ENCODE measurements around the gene PI4K2A.
A peak's percentile ranks its signal among the peaks of the same experiment; 100 is the strongest.
"Not testable (repeated sequence)": the region's sequence is repeated elsewhere in the genome, so short reads cannot be mapped to it uniquely, and the experiment has no call there.

Gene PI4K2A

DNA sequence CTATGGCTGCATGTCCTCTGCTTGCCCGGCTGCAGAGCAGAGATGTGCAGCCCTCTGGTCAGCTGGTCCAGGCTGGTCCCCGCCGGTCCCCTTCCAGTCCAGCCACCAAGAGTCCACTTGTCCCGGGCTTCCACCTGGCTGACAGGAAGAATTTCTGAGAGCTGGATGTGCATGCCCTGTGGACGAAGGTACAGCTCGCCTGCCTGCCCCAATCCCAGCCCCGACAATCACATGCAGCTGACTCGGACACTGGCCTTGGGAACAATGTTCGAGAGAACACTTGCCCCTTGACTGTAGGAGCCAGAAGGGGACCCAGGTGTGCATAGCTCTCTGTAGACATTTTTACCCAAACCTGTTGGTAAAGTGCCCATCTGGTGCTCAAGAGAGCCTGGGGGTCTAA lies 34.8 kb downstream of the PI4K2A start:
- no peak for TF ChIP-seq GATA1 (IDR thresholded peaks at IDR 0.05; ENCODE audit: low read depth, low read length)
- TF ChIP-seq POLR2A (IDR thresholded peaks at IDR 0.05; ENCODE audit: low read length) = no peak

DNA sequence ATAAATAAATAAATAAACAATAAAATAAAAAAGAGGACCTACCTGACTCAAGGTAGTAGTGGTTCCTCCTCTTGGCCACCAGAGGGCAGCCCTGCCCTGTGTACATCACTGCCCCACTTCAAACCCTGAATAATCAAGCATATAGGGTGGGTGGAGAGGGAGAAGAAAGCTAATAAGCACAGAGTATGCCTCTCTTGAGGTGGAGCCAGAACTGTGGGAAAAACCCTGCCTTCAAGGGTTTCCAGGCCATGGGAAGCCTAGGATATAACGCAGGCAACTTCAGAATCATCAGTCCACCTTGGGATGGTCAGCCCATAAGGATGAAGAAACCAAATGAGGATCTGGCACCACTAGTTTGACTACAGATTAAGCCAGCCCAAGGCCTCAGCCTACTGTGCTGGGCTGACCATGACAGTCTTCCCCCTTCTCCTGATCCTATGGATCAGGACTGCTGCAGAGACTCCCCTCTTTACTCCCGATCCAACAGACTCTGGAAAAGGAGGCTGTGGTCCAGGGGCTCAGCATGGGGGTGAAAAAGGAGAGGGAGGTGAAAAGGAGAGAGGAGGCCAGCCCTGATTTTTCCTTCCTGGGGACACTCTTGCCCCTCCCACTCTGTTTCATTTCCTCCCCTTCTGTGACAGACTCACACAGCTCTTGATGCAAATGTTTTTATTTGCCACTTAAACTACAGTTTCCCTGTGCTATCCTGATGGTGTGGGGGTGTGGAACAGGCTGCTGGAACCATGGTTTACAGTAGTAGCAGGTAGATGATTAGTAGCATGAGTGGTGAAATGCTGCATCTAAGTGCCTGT lies 36.5 kb downstream of the PI4K2A start:
- TF ChIP-seq GATA1 (IDR thresholded peaks at IDR 0.05; ENCODE audit: low read depth, low read length) (no peak), POLR2A (IDR thresholded peaks at IDR 0.05; ENCODE audit: low read length) (peak; percentile 32)
- peak; percentile 69 to 82 for DNase-seq

More for the DNA sequence above, 34.8 kb downstream of the PI4K2A start:
- no peak for DNase-seq

DNA sequence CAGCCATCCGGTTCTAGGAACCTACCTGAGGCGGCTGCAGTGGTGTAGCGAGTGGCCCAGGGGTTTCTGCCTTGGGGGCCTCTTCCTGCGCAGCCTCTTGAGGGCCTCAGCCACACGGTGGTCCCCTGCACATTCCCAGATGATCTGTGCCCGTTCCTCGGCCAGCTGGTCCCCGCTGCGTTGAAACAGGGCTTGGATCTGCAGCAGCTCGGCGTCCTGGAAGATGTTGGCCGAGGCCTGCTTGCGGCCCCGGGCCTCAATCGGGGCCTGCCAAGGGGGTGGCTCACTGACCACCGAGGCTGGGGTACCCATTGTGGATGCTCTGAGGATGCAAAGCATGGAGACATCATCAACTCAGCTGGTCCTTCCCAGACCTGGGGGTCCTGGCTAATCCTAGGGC lies 39.1 kb downstream of the PI4K2A start:
- no peak for TF ChIP-seq POLR2A (IDR thresholded peaks at IDR 0.05; ENCODE audit: low read length)
- no peak for TF ChIP-seq GATA1 (IDR thresholded peaks at IDR 0.05; ENCODE audit: low read depth, low read length)

DNA sequence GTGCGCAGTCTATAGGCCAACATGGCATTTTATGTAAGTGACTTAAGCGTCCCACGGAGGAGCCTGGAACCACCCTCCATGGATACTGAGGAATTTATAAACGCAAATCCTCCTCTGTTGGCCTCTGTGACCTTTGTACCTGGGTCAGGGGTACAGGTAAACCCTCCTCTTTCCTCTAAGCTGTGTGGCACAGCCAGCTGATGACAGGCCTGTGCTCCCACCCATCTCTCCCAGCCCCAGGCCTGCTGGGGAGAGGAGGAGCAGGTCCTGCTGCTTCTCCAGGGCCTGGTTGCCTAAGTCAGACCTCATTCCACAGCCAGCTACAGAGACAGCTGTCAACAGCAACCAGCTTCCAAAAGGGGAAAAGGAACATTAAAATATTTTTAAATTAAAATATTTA lies 41.6 kb downstream of the PI4K2A start:
- no peak for TF ChIP-seq POLR2A (IDR thresholded peaks at IDR 0.05; ENCODE audit: low read length)
- no peak for TF ChIP-seq GATA1 (IDR thresholded peaks at IDR 0.05; ENCODE audit: low read depth, low read length)

More for the DNA sequence above, 39.1 kb downstream of the PI4K2A start:
- no peak for DNase-seq

GRCh38 chr10:97683556-97684367 lies 43.3 kb downstream of the PI4K2A start:
- peak in 1 of 2 experiments; percentile 26 for DNase-seq
- no peak for TF ChIP-seq POLR2A (IDR thresholded peaks at IDR 0.05; ENCODE audit: low read length)
- TF ChIP-seq GATA1 (IDR thresholded peaks at IDR 0.05; ENCODE audit: low read depth, low read length) = no peak

More for the DNA sequence above, 41.6 kb downstream of the PI4K2A start:
- no peak for DNase-seq

DNA sequence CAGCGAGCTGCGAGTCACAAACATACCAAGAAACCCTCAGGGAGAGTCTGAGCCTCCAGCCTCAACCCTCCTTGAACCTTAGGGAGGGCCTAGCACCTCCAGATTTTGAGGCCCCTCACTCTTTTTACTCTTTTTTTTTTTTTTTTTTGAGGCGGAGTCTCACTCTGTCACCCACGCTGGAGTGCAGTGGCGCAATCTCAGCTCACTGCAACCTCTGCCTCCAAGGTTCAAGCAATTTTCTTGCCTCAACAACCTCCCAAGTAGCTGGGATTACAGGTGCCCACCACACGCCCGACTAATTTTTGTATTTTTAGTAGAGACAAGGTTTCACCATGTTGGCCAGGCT lies 43.9 kb downstream of the PI4K2A start:
- not testable (repeated sequence) for DNase-seq

- DNase-seq = peak in 1 of 2 experiments; percentile 52
- TF ChIP-seq POLR2A (IDR thresholded peaks at IDR 0.05; ENCODE audit: low read length) = no peak
- TF ChIP-seq GATA1 (IDR thresholded peaks at IDR 0.05; ENCODE audit: low read depth, low read length) = no peak
Measured at GRCh38 chr10:97684866-97685394, 44.5 kb downstream of the PI4K2A start.

- TF ChIP-seq GATA1 (IDR thresholded peaks at IDR 0.05; ENCODE audit: low read depth, low read length) (no peak), POLR2A (IDR thresholded peaks at IDR 0.05; ENCODE audit: low read length) (no peak)
- peak; percentile 47 to 52 for DNase-seq
Measured at GRCh38 chr10:97685395-97685958, 45.0 kb downstream of the PI4K2A start.

- TF ChIP-seq GATA1 (IDR thresholded peaks at IDR 0.05; ENCODE audit: low read depth, low read length) (no peak), POLR2A (IDR thresholded peaks at IDR 0.05; ENCODE audit: low read length) (no peak)
- peak in 1 of 2 experiments; percentile 44 for DNase-seq
Measured at GRCh38 chr10:97686301-97686961, 46.0 kb downstream of the PI4K2A start.

DNA sequence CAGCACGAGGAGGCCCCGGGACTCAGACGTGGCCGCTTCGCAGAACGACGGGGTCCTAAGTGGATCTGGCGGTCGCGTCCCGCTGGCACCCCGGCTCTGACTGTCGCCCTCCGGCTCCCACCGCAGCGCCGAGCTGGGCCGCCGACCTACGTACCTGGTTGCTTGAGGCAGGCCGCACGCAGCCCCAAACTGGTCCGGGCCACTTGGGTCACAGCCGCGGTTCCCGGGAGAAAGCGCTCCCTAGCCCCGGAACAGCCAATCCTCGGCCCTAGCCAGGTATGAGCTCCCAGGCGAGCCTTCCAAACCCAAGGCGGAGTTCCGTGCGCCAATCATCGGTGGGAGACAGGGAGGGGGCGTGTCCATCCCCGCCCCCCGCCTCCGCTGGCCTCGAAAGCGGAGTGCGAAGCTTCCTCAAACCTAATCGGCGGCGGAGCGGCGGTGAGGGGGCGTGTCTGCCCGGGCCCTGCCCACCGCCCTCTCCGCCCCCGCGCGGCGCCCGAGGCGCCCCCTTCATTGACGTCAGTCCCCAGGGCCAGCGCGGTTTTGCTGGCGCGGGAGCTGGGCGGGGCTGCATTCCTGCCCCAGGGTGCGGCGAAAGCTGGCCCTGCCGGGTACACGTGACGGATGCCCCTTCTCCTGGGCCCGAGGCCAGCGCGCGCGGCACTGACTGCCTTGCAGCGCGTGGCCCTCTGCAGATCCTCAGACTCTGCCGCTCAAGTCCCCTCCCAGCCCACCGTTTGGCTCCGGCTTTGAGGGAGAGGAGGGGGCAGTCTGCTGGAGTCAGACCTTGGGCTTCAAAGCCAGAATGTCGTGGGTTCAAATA lies 46.7 kb downstream of the PI4K2A start, which contains the start of gene AVPI1:
Gene AVPI1 (minus strand): TSS at position 280 of the 823 bp plus-strand sequence. CDS start 7,336 bp downstream, outside the sequence.
- TF ChIP-seq GATA1 (IDR thresholded peaks at IDR 0.05; ENCODE audit: low read depth, low read length) = no peak
- TF ChIP-seq POLR2A (IDR thresholded peaks at IDR 0.05; ENCODE audit: low read length) = peak; percentile 89
- peak; percentile 99 for DNase-seq

DNA sequence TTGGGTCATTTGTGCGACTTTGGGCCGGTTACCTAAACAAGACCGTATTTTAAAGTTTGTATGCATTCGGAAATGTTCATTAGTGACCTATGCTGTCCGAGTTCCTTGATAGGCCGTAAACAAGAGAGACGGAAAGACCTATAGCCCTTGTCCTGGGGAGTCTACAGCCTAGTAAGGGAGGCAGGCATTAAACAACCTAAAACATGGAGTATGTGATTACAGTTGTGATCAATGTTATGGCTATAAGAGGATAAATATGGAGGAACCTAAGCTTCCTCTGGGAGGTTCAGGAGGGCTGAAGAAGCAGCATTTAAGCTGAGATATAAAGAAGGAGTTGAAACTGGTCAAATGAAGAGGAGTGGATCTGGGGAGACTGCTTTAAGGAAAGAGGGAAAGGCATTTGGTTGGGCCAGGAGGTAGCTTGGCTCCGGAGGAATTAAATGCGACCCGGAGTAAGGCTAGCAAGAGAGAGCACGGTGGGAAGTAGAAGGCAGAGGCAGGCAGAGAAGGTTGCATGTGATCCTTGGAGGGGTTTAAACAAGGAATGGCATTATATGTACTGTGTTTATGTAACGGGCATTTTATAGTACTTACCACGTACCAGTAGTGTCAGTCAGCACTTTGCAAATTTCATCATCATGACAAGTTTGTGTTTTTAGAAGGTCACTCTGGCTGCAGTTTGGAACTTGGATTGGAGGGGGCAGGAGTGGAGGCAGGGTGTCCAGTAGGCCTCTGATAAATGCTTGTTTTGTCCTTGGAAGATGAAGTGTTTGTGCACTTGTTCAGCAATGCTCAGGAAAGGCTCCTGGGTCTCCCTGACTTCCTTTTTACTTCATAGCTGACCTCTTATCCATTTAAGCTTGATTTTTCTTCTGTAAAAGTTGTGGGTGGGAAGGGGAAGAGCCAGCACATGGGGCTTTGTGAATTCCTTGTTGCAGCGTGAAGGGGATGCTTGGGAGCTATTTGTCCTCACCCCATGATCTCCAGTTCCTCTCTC lies 47.6 kb downstream of the PI4K2A start:
- TF ChIP-seq POLR2A (IDR thresholded peaks at IDR 0.05; ENCODE audit: low read length) (no peak), GATA1 (IDR thresholded peaks at IDR 0.05; ENCODE audit: low read depth, low read length) (no peak)
- DNase-seq = peak; percentile 43 to 44
